Glutamatergic neuron (in vitro differentiated cells): Measurements from ENCODE around the gene KIRREL3. TPM values are rescaled to one million over a fixed set of nuclear protein-coding genes. Genes with fewer than 3 reads are reported as not detected.
A peak's percentile ranks its signal among the peaks of the same experiment; 100 is the strongest.

Source experiments
- DNase-seq: peaks from one replicate; pipeline ENCODE4 v3.0.0; 2022
- H3K27ac Mint-ChIP-seq: one replicate; pipeline ENCODE4 v1.8.0; 2020; ENCODE audit warnings: mild to moderate bottlenecking, mixed read lengths, inconsistent platforms; ENCODE audit not compliant: unreplicated experiment
- H3K27me3 Mint-ChIP-seq: one replicate; pipeline ENCODE4 v1.8.0; 2020; ENCODE audit warnings: mild to moderate bottlenecking, moderate library complexity, mixed read lengths, inconsistent platforms; ENCODE audit not compliant: unreplicated experiment
- H3K36me3 Mint-ChIP-seq: one replicate; pipeline ENCODE4 v1.8.0; 2020; ENCODE audit warnings: mild to moderate bottlenecking, mixed read lengths, inconsistent platforms; ENCODE audit not compliant: unreplicated experiment
- H3K4me1 Mint-ChIP-seq: one replicate; pipeline ENCODE4 v1.8.0; 2020; ENCODE audit warnings: mild to moderate bottlenecking, low read depth, mixed read lengths, inconsistent platforms; ENCODE audit not compliant: unreplicated experiment
- H3K4me3 Mint-ChIP-seq: one replicate; pipeline ENCODE4 v1.8.0; 2020; ENCODE audit warnings: mild to moderate bottlenecking, mixed read lengths, inconsistent platforms; ENCODE audit not compliant: unreplicated experiment
- H3K9me3 Mint-ChIP-seq: one replicate; pipeline ENCODE4 v1.8.0; 2020; ENCODE audit warnings: mild to moderate bottlenecking, moderate library complexity, mixed read lengths, inconsistent platforms; ENCODE audit not compliant: unreplicated experiment
- CTCF ChIP-seq: fragments of 200-600 bp; sonication (generic); IDR thresholded peaks from one replicate; pipeline ENCODE4 v1.5.0; 2021; ENCODE audit not compliant: partially characterized antibody, unreplicated experiment
- total RNA-seq: library from RNA; stranded (reverse); fragmentation: NEBNext Ultra II Directional; extraction: Animal tissue kit (Norgen Biotek cat#: 25700); gene quantifications from one replicate; pipeline ENCODE4 v1.2.1, GENCODE V29; 2021; ENCODE audit not compliant: unreplicated experiment

Gene KIRREL3
- total RNA-seq, 1 donor from 2014 or later, result 25.3 TPM

- Mint-ChIP-seq H3K4me3 (no peak overlapping the region), H3K27me3 (peaks cover 3% of the 10 kb centered on the region), H3K36me3 (peaks cover 8% of the 10 kb centered on the region), H3K9me3 (no peaks in the 10 kb centered on the region), H3K27ac (no peak overlapping the region), H3K4me1 (peaks cover 34% of the 10 kb centered on the region)
- TF ChIP-seq CTCF, result no peak
- DNase-seq, result no peak
These were observed 499.6 kb downstream of the KIRREL3 start for GRCh38 chr11:126500981-126501380.

- peaks cover 47% of the 10 kb centered on the region for H3K4me1 Mint-ChIP-seq
- H3K27me3 Mint-ChIP-seq, result peaks cover 3% of the 10 kb centered on the region
- H3K4me3 Mint-ChIP-seq, result no peak overlapping the region
- TF ChIP-seq CTCF, result no peak
- H3K9me3 Mint-ChIP-seq, result no peaks in the 10 kb centered on the region
- no peak for DNase-seq
- H3K36me3 Mint-ChIP-seq, result peaks cover 3% of the 10 kb centered on the region
- no peak overlapping the region for H3K27ac Mint-ChIP-seq
These were observed 501.3 kb downstream of the KIRREL3 start for GRCh38 chr11:126499131-126499752.

- no peak for TF ChIP-seq CTCF
- Mint-ChIP-seq H3K4me1 (peaks cover 44% of the 10 kb centered on the region), H3K4me3 (peak overlapping the region; percentile 38), H3K27ac (no peak overlapping the region), H3K36me3 (no peaks in the 10 kb centered on the region), H3K27me3 (peaks cover 3% of the 10 kb centered on the region), H3K9me3 (no peaks in the 10 kb centered on the region)
- DNase-seq, result no peak
These were observed 502.3 kb downstream of the KIRREL3 start for GRCh38 chr11:126498281-126498680.

- Mint-ChIP-seq H3K9me3 (peaks cover 1% of the 10 kb centered on the region), H3K4me1 (peaks cover 39% of the 10 kb centered on the region), H3K27ac (no peak overlapping the region), H3K4me3 (no peak overlapping the region), H3K36me3 (no peaks in the 10 kb centered on the region), H3K27me3 (peaks cover 3% of the 10 kb centered on the region)
- DNase-seq, result no peak
- no peak for TF ChIP-seq CTCF
These were observed 502.9 kb downstream of the KIRREL3 start for GRCh38 chr11:126497581-126498122.

- DNase-seq, result no peak
- no peak overlapping the region for H3K4me3 Mint-ChIP-seq
- H3K27ac Mint-ChIP-seq, result no peak overlapping the region
These were observed 503.8 kb downstream of the KIRREL3 start for GRCh38 chr11:126496576-126497337.

More at GRCh38 chr11:126496576-126497337, 503.8 kb downstream of the KIRREL3 start:
- Mint-ChIP-seq H3K27me3 (peaks cover 3% of the 10 kb centered on the region), H3K36me3 (no peaks in the 10 kb centered on the region), H3K9me3 (peaks cover 3% of the 10 kb centered on the region), H3K4me1 (peaks cover 30% of the 10 kb centered on the region)
- no peak for TF ChIP-seq CTCF
